Liver (tissue), 3 donors: Measurements from ENCODE around the gene RANGAP1.

Experiments used
- FOXA1 ChIP-seq: IDR thresholded peaks from 2 replicates; pipeline ENCODE4 v1.6.1; 2016; ENCODE audit warnings: antibody characterized with exemption
- JUND ChIP-seq, 2 donors: IDR thresholded peaks; 2 replicates each; pipeline ENCODE4 v1.6.1; 2016; ENCODE audit warnings: antibody characterized with exemption in 2 of 2
- RAD21 ChIP-seq, 2 donors: IDR thresholded peaks; 2 replicates each; pipeline ENCODE4 v1.6.1; 2016; ENCODE audit warnings: antibody characterized with exemption in 2 of 2, mild to moderate bottlenecking in 2 of 2
- RXRA ChIP-seq, 2 donors: IDR thresholded peaks; 2 replicates each; pipeline ENCODE4 v1.6.1; 2017 to 2018; ENCODE audit warnings: antibody characterized with exemption in 2 of 2, mild to moderate bottlenecking in 1 of 2
- SP1 ChIP-seq: IDR thresholded peaks from 2 replicates; pipeline ENCODE4 v1.6.1; 2018; ENCODE audit warnings: antibody characterized with exemption, mild to moderate bottlenecking
- TAF1 ChIP-seq: conservative IDR thresholded peaks from 2 replicates; pipeline ENCODE4 v1.6.1; 2016; ENCODE audit warnings: antibody characterized with exemption, mild to moderate bottlenecking
- YY1 ChIP-seq: IDR thresholded peaks from 2 replicates; pipeline ENCODE4 v1.6.1; 2016; ENCODE audit warnings: antibody characterized with exemption, mild to moderate bottlenecking
- TF ChIP-seq, protein P1 (sequence below): fragments of 150-350 bp; IDR thresholded peaks from 2 replicates; pipeline ENCODE4 v1.5.1; 2017; ENCODE audit warnings: improper control_type of control experiment, low read depth, low read length; ENCODE audit not compliant: missing input control
- TF ChIP-seq, protein P2 (sequence below): IDR thresholded peaks from 2 replicates; pipeline ENCODE4 v1.6.1; 2016; ENCODE audit warnings: antibody characterized with exemption
- TF ChIP-seq, protein P3 (sequence below): IDR thresholded peaks from 2 replicates; pipeline ENCODE4 v1.6.1; 2016; ENCODE audit warnings: antibody characterized with exemption, mild to moderate bottlenecking
- TF ChIP-seq, protein P4 (sequence below): IDR thresholded peaks from 2 replicates; pipeline ENCODE4 v1.6.1; 2016; ENCODE audit warnings: antibody characterized with exemption
- donor health status: healthy.
- donor health status: healthy.

DNA sequence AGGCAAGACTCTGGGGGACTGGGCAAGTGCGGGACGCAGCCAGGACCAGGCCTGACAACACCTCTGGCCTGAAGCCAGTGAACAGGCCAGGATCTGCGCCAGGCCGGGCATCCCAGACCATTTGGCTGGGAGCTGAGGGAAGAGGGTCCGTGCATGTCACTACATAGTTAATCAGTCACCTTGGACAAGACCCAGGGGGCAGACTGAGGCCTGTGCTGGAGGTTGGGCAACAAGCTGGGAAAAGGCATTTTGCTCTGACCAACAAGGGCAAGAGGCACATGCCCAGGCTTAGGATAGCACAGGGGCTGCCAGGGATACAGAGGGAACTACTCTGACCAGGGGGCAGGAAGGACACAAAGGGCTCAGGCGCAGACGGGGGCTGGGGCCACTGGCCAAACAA, 38.3 kb downstream of the RANGAP1 start:
- TF ChIP-seq SP1 (peak; percentile 87), JUND (IDR thresholded peaks at IDR 0.05) (no peak), YY1 (no peak), RXRA (IDR thresholded peaks at IDR 0.05) (peak; percentile 79 to 94), TAF1 (no peak), RAD21 (IDR thresholded peaks at IDR 0.05) (peak in 1 of 2 donors; percentile 61), FOXA1 (peak; percentile 69)
- TF ChIP-seq, protein P1, sequence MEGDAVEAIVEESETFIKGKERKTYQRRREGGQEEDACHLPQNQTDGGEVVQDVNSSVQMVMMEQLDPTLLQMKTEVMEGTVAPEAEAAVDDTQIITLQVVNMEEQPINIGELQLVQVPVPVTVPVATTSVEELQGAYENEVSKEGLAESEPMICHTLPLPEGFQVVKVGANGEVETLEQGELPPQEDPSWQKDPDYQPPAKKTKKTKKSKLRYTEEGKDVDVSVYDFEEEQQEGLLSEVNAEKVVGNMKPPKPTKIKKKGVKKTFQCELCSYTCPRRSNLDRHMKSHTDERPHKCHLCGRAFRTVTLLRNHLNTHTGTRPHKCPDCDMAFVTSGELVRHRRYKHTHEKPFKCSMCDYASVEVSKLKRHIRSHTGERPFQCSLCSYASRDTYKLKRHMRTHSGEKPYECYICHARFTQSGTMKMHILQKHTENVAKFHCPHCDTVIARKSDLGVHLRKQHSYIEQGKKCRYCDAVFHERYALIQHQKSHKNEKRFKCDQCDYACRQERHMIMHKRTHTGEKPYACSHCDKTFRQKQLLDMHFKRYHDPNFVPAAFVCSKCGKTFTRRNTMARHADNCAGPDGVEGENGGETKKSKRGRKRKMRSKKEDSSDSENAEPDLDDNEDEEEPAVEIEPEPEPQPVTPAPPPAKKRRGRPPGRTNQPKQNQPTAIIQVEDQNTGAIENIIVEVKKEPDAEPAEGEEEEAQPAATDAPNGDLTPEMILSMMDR, result no peak
- TF ChIP-seq, protein P2, sequence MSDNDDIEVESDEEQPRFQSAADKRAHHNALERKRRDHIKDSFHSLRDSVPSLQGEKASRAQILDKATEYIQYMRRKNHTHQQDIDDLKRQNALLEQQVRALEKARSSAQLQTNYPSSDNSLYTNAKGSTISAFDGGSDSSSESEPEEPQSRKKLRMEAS, result no peak
- TF ChIP-seq, protein P3, sequence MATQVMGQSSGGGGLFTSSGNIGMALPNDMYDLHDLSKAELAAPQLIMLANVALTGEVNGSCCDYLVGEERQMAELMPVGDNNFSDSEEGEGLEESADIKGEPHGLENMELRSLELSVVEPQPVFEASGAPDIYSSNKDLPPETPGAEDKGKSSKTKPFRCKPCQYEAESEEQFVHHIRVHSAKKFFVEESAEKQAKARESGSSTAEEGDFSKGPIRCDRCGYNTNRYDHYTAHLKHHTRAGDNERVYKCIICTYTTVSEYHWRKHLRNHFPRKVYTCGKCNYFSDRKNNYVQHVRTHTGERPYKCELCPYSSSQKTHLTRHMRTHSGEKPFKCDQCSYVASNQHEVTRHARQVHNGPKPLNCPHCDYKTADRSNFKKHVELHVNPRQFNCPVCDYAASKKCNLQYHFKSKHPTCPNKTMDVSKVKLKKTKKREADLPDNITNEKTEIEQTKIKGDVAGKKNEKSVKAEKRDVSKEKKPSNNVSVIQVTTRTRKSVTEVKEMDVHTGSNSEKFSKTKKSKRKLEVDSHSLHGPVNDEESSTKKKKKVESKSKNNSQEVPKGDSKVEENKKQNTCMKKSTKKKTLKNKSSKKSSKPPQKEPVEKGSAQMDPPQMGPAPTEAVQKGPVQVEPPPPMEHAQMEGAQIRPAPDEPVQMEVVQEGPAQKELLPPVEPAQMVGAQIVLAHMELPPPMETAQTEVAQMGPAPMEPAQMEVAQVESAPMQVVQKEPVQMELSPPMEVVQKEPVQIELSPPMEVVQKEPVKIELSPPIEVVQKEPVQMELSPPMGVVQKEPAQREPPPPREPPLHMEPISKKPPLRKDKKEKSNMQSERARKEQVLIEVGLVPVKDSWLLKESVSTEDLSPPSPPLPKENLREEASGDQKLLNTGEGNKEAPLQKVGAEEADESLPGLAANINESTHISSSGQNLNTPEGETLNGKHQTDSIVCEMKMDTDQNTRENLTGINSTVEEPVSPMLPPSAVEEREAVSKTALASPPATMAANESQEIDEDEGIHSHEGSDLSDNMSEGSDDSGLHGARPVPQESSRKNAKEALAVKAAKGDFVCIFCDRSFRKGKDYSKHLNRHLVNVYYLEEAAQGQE, result no peak
- TF ChIP-seq, protein P4, sequence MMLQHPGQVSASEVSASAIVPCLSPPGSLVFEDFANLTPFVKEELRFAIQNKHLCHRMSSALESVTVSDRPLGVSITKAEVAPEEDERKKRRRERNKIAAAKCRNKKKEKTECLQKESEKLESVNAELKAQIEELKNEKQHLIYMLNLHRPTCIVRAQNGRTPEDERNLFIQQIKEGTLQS, result no peak
